Subcutaneous abdominal adipose tissue (tissue), 5 donors: Measurements from ENCODE around the gene PALLD.

ENCODE experiments used
- H3K27ac ChIP-seq: one replicate; pipeline ENCODE4 v1.7.0; 2013; ENCODE audit warnings: low read depth, mild to moderate bottlenecking, inconsistent platforms, low read length, moderate library complexity
- H3K27me3 ChIP-seq, 5 donors: one replicate each; pipeline ENCODE4 v1.7.0; 2013; ENCODE audit warnings: low read length in 5 of 5, inconsistent platforms in 1 of 5; ENCODE audit not compliant: control insufficient read depth in 5 of 5, insufficient read depth in 4 of 5
- H3K36me3 ChIP-seq, 5 donors: one replicate each; pipeline ENCODE4 v1.7.0; 2013; ENCODE audit warnings: low read length in 5 of 5; ENCODE audit not compliant: control insufficient read depth in 5 of 5, insufficient read depth in 5 of 5
- H3K4me1 ChIP-seq, 5 donors: one replicate each; pipeline ENCODE4 v1.7.0; 2013; ENCODE audit warnings: low read length in 5 of 5, mild to moderate bottlenecking in 3 of 5, moderate library complexity in 1 of 5; ENCODE audit not compliant: control insufficient read depth in 5 of 5, insufficient read depth in 5 of 5
- H3K4me3 ChIP-seq, 5 donors: one replicate each; pipeline ENCODE4 v1.7.0; 2013; ENCODE audit warnings: low read length in 5 of 5, low read depth in 1 of 5
- H3K9ac ChIP-seq, 5 donors: one replicate each; pipeline ENCODE4 v1.7.0; 2013; ENCODE audit warnings: low read length in 5 of 5, mild to moderate bottlenecking in 4 of 5, moderate library complexity in 3 of 5
- H3K9me3 ChIP-seq, 5 donors: one replicate each; pipeline ENCODE4 v1.7.0; 2013; ENCODE audit warnings: low read length in 5 of 5; ENCODE audit not compliant: control insufficient read depth in 5 of 5
- donor health status: healthy.
- donor health status: healthy.
- donor health status: healthy.
- donor health status: healthy.
- donor health status: healthy.

The PALLD gene

DNA sequence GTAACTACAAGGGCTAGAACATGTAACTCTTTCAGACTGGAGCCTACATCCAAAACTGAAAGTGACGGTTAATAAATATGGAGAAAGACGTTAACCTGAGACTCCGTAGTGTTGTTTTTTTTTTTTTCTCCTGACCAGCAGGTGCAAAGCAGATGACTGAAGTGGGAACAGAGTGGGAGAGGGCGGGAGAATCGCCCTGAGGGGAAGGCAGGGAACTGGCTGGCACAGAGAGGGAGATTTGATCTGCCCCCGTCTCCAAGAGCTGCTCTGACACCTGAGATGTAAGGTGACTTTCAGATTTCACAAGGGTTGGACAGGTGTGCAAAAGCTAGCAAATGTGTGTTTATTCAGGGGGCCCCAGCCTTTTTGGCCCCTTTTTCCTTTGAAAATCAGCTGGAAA is 180.2 kb downstream of the PALLD start:
- Histone ChIP-seq H3K27ac (no peak overlapping the region), H3K4me1 (peaks cover 0 to 8% (median 0%) of the 10 kb centered on the region in 5 donors), H3K36me3 (peaks cover 0 to 5% (median 0%) of the 10 kb centered on the region in 5 donors), H3K9ac (no peak overlapping the region), H3K4me3 (no peak overlapping the region), H3K27me3 (no peaks in the 10 kb centered on the region), H3K9me3 (no peaks in the 10 kb centered on the region)

DNA sequence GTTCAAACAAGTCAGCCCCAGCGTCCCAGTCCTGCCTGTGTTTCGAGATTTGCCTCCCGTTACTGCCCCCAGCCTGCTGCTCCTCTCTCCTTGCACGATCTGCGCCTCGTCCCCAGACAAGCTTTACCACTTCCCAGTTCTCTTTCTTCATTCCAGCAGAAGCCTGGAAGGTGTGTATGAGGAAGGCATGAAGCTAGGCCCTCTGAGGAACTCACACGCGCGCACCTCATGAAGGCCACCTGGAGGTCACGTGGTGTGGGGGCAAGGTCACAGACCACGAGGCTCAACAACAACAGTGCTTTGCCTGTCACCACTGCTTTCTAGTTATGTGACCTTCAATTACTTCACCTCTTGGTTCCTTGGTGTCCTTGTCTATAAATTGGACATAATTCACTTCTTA is 181.0 kb downstream of the PALLD start:
- Histone ChIP-seq H3K9me3 (no peaks in the 10 kb centered on the region), H3K9ac (no peak overlapping the region), H3K36me3 (peaks cover 0 to 5% (median 0%) of the 10 kb centered on the region in 5 donors), H3K27ac (no peak overlapping the region), H3K4me3 (no peak overlapping the region), H3K27me3 (no peaks in the 10 kb centered on the region), H3K4me1 (peaks cover 0 to 8% (median 0%) of the 10 kb centered on the region in 5 donors)

DNA sequence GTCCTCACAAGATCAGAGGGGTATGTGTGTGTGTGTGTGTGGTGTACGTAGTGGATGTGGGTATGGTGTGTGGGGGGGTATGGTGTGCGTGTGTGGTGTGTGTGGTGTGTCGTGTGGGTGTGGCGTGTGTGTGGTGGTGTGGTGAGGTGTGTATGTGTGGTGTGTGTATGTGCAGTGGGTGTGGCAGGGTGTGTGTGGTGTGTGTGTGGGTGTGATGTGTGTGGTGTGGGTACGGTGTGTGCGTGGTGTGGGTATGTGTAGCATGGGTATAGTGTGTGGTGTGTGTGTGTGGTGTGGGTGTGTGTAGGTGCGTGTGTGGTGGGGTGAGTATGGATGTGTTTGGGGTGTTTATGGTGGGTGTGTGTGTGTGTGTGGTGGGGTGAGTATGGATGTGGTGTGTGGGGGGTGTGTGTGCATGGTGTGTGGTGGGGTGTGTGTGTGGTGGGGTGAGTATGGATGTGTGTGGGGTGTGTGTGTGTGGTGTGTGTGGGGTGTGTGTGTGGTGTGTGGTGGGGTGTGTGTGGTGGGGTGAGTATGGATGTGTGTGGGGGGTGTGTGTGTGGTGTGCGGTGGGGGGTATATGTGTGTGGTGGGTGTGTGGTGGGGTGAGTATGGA is 182.0 kb downstream of the PALLD start:
- no peaks in the 10 kb centered on the region for H3K9me3 ChIP-seq
- peaks cover 0 to 5% (median 0%) of the 10 kb centered on the region in 5 donors for H3K36me3 ChIP-seq
- peaks cover 0 to 8% (median 0%) of the 10 kb centered on the region in 5 donors for H3K4me1 ChIP-seq
- no peak overlapping the region for H3K9ac ChIP-seq
- no peak overlapping the region for H3K4me3 ChIP-seq
- H3K27ac ChIP-seq = no peak overlapping the region
- H3K27me3 ChIP-seq = no peaks in the 10 kb centered on the region

DNA sequence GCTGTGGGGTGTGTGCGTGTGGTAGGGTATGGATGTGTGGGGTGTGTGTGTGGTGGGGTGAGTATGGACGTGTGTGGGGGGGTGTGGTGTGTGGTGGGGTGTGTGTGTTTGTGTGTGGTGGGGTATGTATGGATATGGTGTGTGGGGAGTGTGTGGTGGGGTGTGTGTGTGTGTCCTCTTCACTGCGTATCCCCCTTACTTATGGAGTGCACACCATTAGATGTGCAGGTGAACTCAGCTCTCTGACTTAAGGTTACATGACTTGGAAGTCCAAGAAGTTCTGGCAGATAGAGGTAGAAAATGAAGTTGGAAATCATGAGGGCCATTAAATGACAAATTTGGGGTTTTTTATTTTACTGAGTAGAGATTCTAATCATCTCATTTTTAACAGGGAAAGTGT is 182.5 kb downstream of the PALLD start:
- no peaks in the 10 kb centered on the region for H3K27me3 ChIP-seq
- H3K9ac ChIP-seq = no peak overlapping the region
- peaks cover 0 to 5% (median 0%) of the 10 kb centered on the region in 5 donors for H3K4me1 ChIP-seq
- peaks cover 0 to 5% (median 0%) of the 10 kb centered on the region in 5 donors for H3K36me3 ChIP-seq
- no peak overlapping the region for H3K27ac ChIP-seq
- H3K4me3 ChIP-seq = no peak overlapping the region
- H3K9me3 ChIP-seq = no peaks in the 10 kb centered on the region

DNA sequence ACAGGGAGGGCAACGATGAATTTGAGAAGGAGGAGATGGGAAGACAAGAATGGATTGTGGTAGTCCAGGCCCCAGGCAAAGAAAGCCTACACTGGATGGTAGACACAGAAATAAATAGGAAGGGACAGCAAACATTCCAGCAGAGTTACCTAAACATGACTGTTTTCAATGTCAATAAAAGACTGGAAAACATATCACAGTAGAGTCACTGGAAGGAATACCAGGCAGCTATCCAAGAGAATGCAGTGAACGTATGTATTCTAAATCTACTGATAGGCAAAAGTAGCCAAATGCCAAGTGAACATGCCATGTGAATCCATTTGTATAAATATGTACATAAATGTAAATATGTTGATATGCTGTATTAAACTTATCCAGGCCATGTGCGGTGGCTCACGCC is 183.0 kb downstream of the PALLD start:
- H3K9ac ChIP-seq = no peak overlapping the region
- H3K36me3 ChIP-seq = peaks cover 0 to 5% (median 0%) of the 10 kb centered on the region in 5 donors
- peaks cover 0 to under 1% (median 0%) of the 10 kb centered on the region in 5 donors for H3K4me1 ChIP-seq
- H3K27me3 ChIP-seq = no peaks in the 10 kb centered on the region
- no peaks in the 10 kb centered on the region for H3K9me3 ChIP-seq
- H3K27ac ChIP-seq = no peak overlapping the region
- no peak overlapping the region for H3K4me3 ChIP-seq

DNA sequence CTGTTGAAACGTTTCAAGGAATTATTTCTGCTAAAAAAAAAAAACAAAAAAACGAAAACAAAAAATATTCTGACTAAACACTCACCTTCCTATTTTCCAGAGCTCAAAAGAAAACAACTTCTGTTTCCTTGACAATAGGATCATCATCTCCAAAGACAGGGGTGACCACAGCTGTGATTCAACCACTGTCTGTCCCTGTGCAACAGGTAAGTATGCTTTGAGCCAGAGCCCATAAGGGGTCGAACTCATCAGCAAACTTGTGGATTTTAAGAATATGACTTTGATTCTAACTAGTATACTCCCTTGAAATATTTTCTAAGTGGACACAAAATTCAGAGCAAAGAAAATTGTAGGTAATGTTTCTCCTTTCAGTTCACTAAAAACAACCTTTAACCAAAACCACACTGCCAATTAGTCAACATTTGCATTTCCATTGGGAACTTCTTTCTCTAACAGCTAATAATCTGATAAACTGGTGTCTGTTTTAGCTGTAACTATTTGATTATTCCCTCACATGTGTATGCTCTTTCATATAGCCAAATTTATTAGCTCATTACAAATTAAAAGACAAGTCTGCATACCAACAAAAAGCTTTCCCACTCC is 186.1 kb downstream of the PALLD start:
- Histone ChIP-seq H3K4me3 (no peak overlapping the region), H3K9ac (no peak overlapping the region), H3K4me1 (no peaks in the 10 kb centered on the region), H3K27me3 (no peaks in the 10 kb centered on the region), H3K27ac (no peak overlapping the region), H3K36me3 (peaks cover 0 to 8% (median 0%) of the 10 kb centered on the region in 5 donors), H3K9me3 (no peaks in the 10 kb centered on the region)

DNA sequence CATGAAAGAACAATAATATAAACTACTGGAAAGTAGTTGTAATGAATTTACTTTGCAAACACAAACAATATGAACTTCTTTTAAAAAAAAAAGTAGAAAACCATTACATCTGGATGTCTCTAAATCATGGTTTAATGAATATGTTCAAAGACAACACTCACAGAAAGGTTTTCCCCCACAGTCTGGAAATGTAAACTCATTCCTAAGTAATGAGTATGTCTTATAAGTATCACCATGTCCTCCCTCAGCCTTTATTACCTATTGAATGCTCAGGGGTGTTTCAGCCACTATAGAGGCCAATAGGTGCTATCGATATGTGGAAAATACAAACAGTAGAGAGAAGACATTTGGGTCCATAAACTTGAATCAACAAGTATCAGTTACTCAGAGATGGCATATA is 186.7 kb downstream of the PALLD start:
- Histone ChIP-seq H3K27me3 (no peaks in the 10 kb centered on the region), H3K9me3 (no peaks in the 10 kb centered on the region), H3K36me3 (peaks cover 0 to 8% (median 0%) of the 10 kb centered on the region in 5 donors), H3K27ac (no peak overlapping the region), H3K4me3 (no peak overlapping the region), H3K9ac (no peak overlapping the region), H3K4me1 (no peaks in the 10 kb centered on the region)

DNA sequence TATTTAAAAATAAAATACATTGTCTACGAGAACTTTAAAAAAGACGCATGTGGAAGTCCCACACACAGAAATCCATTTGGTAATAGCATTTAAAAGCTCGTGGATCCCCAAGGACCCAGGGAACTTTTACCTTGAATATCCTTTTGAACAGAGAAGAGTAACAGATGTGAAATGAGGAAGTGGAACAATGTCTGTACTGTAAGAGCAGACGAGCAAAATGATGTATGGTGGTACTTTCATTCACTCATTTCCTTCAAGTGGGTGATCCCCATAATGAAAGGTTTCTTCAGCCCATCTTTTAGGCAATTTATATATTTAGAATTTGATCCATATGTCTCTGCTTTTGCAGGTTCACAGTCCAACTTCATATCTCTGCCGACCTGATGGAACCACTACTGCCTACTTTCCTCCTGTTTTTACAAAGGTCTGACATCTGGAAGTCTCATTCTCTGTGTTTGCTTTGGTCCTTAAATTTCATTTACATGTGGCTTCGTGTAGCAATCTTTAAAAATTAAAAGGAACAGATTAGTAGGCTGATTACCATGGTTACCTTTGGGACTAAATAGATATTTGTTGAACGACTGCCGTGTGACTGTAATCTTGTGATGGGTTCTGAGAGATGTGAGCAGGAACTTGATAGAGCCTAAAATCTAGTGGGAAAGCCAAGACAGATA is 188.4 kb downstream of the PALLD start:
- Histone ChIP-seq H3K9ac (no peak overlapping the region), H3K9me3 (no peaks in the 10 kb centered on the region), H3K4me1 (no peaks in the 10 kb centered on the region), H3K27ac (peak overlapping the region; percentile 12), H3K27me3 (no peaks in the 10 kb centered on the region), H3K36me3 (peaks cover 0 to 8% (median 0%) of the 10 kb centered on the region in 5 donors), H3K4me3 (no peak overlapping the region)

DNA sequence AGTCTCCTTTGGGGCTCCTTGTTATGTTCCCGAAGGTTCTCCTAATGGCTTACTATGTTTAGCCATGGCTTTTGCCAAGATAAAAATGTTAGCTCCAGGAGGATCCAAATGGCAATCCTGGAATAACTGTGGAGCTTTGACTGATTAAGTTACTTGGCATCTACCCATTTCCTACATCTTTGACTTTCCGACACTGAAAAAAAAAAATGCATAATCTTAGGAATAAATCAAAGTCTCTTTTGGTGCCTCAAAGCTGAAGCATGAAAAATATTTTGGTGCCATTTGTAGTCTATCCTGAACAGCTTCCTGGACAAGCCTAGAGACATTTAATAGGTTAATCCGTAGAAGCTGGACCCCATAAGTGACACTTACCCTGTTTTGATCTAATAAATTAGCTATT is 191.7 kb downstream of the PALLD start:
- Histone ChIP-seq H3K9me3 (no peaks in the 10 kb centered on the region), H3K4me3 (no peak overlapping the region), H3K36me3 (peaks cover 0 to 7% (median 0%) of the 10 kb centered on the region in 5 donors), H3K27ac (no peak overlapping the region), H3K9ac (no peak overlapping the region), H3K4me1 (no peaks in the 10 kb centered on the region), H3K27me3 (no peaks in the 10 kb centered on the region)

DNA sequence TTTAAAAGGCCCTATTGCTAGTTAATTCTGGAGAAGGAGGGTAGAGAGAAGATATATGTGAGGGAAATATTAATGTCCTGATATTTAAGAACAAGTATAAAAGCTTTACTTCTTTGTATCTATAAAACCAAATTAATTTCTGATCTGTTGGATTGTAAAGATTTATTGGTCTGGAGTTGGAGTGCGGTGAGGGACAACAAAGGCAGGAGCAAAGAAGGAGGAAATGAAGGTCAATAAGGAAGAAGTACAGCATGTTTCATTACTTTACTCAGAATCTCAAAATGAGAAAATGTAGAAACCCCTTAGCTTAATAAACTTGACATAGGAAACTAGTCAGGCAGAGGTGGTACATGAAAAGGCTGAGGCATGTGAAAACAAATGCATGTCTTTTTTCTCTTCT is 192.9 kb downstream of the PALLD start:
- H3K4me3 ChIP-seq = no peak overlapping the region
- H3K9me3 ChIP-seq = no peaks in the 10 kb centered on the region
- no peak overlapping the region for H3K27ac ChIP-seq
- H3K9ac ChIP-seq = no peak overlapping the region
- no peaks in the 10 kb centered on the region for H3K4me1 ChIP-seq
- H3K27me3 ChIP-seq = no peaks in the 10 kb centered on the region
- H3K36me3 ChIP-seq = peaks cover 0 to 5% (median 0%) of the 10 kb centered on the region in 5 donors
